ENCODE results near the gene SLC22A3. TPM values are rescaled to one million over a fixed set of nuclear protein-coding genes. Genes with fewer than 3 reads are reported as not detected.
"Not testable (repeated sequence)": the region's sequence is repeated elsewhere in the genome, so short reads cannot be mapped to it uniquely, and the experiment has no call there.

The SLC22A3 gene
- total RNA-seq, 2 experiments from 2014 or later: not detected

DNA sequence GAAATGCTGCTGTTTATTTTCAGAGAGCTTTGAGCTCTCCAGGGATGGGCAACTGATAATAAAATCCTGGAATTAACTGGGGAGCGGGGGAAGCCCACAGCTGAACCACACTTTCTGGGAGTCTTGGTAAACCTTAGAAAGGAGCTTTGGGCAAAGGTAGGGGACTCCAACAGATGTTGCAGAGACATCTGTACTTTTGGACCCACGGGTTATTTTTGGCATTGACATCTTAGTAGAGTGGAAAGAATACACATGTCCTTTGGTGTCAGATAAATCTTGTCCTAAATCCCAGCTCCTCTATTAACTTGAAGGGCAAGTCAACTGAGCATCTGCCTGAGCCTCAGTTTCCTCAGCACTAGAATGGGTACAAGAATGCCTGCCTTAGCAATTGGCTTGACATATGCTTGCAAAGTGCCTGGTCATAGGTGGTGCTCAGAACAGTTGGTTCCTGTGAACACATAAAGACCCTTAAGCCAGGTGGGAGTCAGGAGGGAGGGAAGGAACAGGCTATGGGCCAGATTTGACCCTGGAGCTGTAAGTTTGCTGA, 5.8 kb downstream of the SLC22A3 start:
- no peak for DNase-seq
- no peak overlapping the region for H3K4me3 Mint-ChIP-seq
- no peak overlapping the region for H3K27ac Mint-ChIP-seq
- H3K36me3 Mint-ChIP-seq: no peaks in the 10 kb centered on the region
- H3K4me1 Mint-ChIP-seq: peaks cover 2% of the 10 kb centered on the region
- no peaks in the 10 kb centered on the region for H3K9me3 Mint-ChIP-seq
- peaks cover 49% of the 10 kb centered on the region for H3K27me3 Mint-ChIP-seq

GRCh38 chr6:160355001-160355400, 6.8 kb downstream of the SLC22A3 start:
- Mint-ChIP-seq H3K27me3 (peaks cover 42% of the 10 kb centered on the region), H3K4me3 (no peak overlapping the region), H3K27ac (no peak overlapping the region), H3K9me3 (no peaks in the 10 kb centered on the region), H3K36me3 (no peaks in the 10 kb centered on the region), H3K4me1 (no peaks in the 10 kb centered on the region)
- DNase-seq: no peak

DNA sequence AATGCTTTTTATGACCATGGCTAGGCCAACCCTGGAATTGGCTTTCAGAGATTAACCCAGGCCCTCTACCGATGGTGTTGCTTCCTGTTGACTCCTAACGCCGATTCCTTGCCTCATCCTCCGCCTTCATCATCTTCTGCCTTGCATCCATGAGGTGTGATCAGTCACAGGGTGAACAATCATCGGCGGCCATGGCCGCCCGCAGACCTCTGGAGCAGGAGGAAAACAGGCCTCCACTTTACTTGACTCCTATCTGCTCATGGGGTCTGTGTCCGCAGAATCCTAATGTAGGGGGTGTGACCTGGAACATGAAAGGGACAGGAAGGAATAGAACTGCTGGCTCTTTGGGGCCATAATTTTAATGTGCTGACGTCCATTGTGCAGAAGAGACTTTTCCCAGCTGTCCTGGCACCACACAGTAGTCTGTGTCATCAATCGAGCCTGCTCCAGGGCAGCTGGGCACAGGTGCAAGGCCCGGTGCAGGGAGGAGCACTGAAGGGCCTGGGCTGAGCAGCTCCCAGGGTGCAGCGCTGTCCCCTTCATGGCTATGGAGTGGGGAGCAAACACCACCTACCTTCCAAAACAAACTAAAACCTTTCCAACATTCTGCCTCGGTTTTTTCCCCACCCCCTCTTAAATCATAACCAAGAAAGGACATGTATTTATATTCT, 8.0 kb downstream of the SLC22A3 start:
- Mint-ChIP-seq H3K36me3 (no peaks in the 10 kb centered on the region), H3K27ac (no peak overlapping the region), H3K4me3 (no peak overlapping the region), H3K27me3 (peaks cover 34% of the 10 kb centered on the region), H3K4me1 (no peaks in the 10 kb centered on the region), H3K9me3 (no peaks in the 10 kb centered on the region)
- DNase-seq: no peak

GRCh38 chr6:160357088-160357487, 8.9 kb downstream of the SLC22A3 start:
- DNase-seq: no peak
- peaks cover 37% of the 10 kb centered on the region for H3K27me3 Mint-ChIP-seq
- H3K36me3 Mint-ChIP-seq: no peaks in the 10 kb centered on the region
- H3K9me3 Mint-ChIP-seq: no peaks in the 10 kb centered on the region
- no peaks in the 10 kb centered on the region for H3K4me1 Mint-ChIP-seq
- H3K4me3 Mint-ChIP-seq: no peak overlapping the region
- H3K27ac Mint-ChIP-seq: no peak overlapping the region

DNA sequence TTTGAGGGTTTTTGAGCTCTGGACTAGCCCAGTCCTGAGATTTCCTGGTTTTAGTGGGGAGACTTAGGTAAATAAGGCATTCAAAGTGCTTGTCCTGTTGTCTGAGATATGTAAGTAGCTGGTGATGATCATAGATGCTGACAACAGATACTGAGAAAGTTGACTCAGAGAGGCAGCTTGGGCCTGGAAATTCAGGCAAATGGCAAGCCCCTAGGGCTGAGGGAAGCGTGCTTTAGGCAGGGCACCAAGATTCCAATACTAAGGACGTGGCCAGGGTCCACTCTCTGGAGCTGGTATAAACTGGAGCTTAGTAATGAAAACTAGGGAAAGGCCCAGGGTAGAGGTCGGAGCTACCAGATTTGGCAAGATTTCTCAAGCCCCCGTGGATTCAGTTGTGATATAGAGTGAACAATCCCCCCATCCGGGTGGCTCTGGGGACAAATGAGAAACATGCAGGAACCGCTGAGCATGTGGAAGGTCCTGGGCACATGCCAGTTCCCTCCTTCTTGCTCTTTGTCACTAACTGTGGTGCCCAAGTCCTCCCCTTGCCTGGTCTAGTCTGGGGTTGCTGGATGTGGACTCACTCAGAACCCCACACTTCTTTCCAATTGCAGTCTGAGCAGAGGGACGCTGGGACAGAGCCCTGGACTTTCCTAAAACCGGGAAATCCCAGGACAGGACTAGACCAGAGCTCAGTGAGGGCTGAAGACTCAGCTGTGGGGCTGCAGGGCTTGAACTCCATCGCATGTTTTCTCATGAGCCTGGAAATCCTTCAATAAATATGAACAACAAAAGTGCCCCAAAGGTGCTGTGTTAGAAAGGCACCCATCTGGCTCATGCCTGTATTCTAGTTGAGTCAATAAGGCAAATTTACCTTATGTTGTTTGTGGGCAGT, 10.3 kb downstream of the SLC22A3 start:
- Mint-ChIP-seq H3K27ac (no peak overlapping the region), H3K36me3 (no peaks in the 10 kb centered on the region), H3K4me3 (no peak overlapping the region), H3K9me3 (no peaks in the 10 kb centered on the region), H3K4me1 (no peaks in the 10 kb centered on the region), H3K27me3 (peaks cover 37% of the 10 kb centered on the region)
- DNase-seq: no peak

GRCh38 chr6:160360955-160361354, 12.8 kb downstream of the SLC22A3 start:
- Mint-ChIP-seq H3K4me1 (no peaks in the 10 kb centered on the region), H3K27me3 (peaks cover 24% of the 10 kb centered on the region), H3K36me3 (no peaks in the 10 kb centered on the region), H3K9me3 (no peaks in the 10 kb centered on the region), H3K27ac (no peak overlapping the region), H3K4me3 (no peak overlapping the region)
- DNase-seq: no peak

- Mint-ChIP-seq H3K4me1 (no peaks in the 10 kb centered on the region), H3K27me3 (peaks cover 16% of the 10 kb centered on the region), H3K9me3 (no peaks in the 10 kb centered on the region), H3K4me3 (no peak overlapping the region), H3K27ac (no peak overlapping the region), H3K36me3 (no peaks in the 10 kb centered on the region)
- no peak for DNase-seq
Measured at GRCh38 chr6:160362556-160362955, 14.4 kb downstream of the SLC22A3 start.

DNA sequence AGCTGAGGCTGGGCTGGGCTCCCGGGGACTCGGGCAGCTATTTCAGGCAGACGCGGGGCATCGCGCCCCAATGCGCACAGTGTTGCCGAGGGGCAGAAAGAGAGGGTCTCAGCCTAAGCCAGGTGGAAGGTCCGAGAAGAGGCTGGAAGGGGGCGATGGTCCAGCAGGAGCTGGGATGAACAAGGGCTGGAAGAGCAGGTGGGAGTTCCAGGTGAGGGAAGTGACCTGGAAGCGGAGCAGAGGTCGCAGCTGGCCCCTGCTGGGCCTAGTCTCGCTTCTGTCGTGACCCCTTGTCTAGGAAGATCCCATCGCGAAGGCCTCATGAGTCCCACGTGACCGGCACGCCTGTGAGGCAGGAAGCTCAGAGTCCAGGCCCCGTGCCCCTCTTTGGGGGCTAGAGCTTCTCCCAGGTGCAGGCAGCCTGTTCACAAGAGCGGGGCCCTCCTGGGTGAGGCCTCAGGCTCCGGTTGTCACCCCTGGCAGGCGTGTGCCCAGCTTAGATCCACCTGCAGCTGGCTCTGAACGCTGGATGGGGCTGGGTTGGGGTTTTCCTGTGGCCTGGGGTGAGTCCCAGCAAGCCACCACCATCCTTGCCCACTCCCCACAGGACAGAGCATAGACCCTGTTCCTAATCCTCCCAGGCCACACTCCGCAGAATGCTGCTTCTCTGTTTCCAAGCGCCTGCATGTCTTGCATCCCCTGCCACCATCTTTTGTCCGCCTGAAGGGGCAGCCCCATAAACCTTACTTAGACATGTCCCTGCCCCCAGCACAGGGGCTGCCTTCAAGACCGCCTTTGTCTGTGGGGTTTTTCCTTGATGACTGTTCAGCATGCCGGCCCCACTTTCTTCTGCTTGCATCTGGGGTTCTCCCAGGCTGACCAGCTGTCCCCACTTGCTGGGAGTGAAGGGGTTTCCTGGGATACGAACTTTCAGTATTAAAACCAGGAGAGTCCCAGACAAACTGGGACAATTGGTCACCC, 15.1 kb downstream of the SLC22A3 start:
- Mint-ChIP-seq H3K27me3 (peaks cover 16% of the 10 kb centered on the region), H3K4me3 (no peak overlapping the region), H3K36me3 (no peaks in the 10 kb centered on the region), H3K9me3 (no peaks in the 10 kb centered on the region), H3K4me1 (no peaks in the 10 kb centered on the region), H3K27ac (no peak overlapping the region)
- no peak for DNase-seq

GRCh38 chr6:160365117-160365516, 16.9 kb downstream of the SLC22A3 start:
- Mint-ChIP-seq H3K4me1 (no peaks in the 10 kb centered on the region), H3K9me3 (no peaks in the 10 kb centered on the region), H3K27ac (no peak overlapping the region), H3K27me3 (peaks cover 16% of the 10 kb centered on the region), H3K36me3 (no peaks in the 10 kb centered on the region), H3K4me3 (no peak overlapping the region)
- no peak for DNase-seq

DNA sequence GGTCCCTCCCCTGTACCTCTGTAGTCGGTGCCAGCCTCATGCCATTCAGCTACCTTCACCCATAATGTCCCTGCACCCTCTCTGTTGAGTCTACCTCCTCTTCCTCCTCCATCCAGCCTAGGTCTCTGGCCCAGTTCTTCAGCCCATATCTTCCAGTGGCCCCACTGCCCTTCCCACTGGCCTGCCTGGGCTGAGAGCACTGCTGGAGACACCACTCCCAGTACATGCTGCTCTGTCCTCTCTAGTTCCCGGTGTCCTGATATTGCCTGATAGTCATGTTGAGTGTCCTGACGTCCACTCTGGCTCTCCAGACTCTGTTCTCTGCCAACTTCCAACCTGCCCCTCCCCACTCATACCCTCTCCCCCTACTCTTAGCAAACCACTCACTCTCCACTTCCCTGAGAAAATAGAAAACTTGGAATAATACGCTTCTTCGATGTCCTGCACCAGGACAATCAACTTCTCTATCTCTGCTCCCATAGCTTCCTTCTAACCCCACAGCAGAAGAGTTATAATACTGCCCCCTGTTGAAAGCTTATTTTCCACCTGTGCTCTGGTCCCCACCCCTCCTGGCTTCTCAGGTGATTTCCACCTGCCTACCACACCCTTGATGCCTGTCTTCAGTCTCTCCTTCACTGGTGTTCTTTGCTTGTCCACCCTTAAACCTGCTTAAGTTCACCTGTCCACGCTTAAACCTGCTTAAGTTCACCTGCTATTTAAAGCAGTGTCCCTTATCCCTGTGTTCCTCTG, 19.8 kb downstream of the SLC22A3 start:
- Mint-ChIP-seq H3K27ac (no peak overlapping the region), H3K27me3 (peaks cover 18% of the 10 kb centered on the region), H3K36me3 (no peaks in the 10 kb centered on the region), H3K9me3 (no peaks in the 10 kb centered on the region), H3K4me1 (no peaks in the 10 kb centered on the region), H3K4me3 (no peak overlapping the region)
- DNase-seq: no peak

- DNase-seq: no peak
- Mint-ChIP-seq H3K9me3 (no peaks in the 10 kb centered on the region), H3K4me3 (no peak overlapping the region), H3K36me3 (no peaks in the 10 kb centered on the region), H3K27ac (no peak overlapping the region), H3K27me3 (peaks cover 25% of the 10 kb centered on the region), H3K4me1 (no peaks in the 10 kb centered on the region)
Measured at GRCh38 chr6:160368670-160369069, 20.5 kb downstream of the SLC22A3 start.

GRCh38 chr6:160373601-160374000, 25.4 kb downstream of the SLC22A3 start:
- not testable (repeated sequence) for H3K4me3 Mint-ChIP-seq, H3K27ac Mint-ChIP-seq, DNase-seq, H3K9me3 Mint-ChIP-seq, H3K4me1 Mint-ChIP-seq, H3K36me3 Mint-ChIP-seq
- peaks cover 42% of the 10 kb centered on the region for H3K27me3 Mint-ChIP-seq

- no peak overlapping the region for H3K4me3 Mint-ChIP-seq
Measured at GRCh38 chr6:160374836-160375560, 26.8 kb downstream of the SLC22A3 start.

GRCh38 chr6:160375561-160375949, 27.4 kb downstream of the SLC22A3 start:
- no peaks in the 10 kb centered on the region for H3K9me3 Mint-ChIP-seq
- no peak overlapping the region for H3K4me3 Mint-ChIP-seq
- no peak for DNase-seq
- H3K27ac Mint-ChIP-seq: no peak overlapping the region
- H3K4me1 Mint-ChIP-seq: no peaks in the 10 kb centered on the region
- peaks cover 47% of the 10 kb centered on the region for H3K27me3 Mint-ChIP-seq
- H3K36me3 Mint-ChIP-seq: no peaks in the 10 kb centered on the region

More at GRCh38 chr6:160374836-160375560, 26.8 kb downstream of the SLC22A3 start:
- Mint-ChIP-seq H3K4me1 (no peaks in the 10 kb centered on the region), H3K27ac (no peak overlapping the region), H3K27me3 (peaks cover 47% of the 10 kb centered on the region), H3K9me3 (no peaks in the 10 kb centered on the region), H3K36me3 (no peaks in the 10 kb centered on the region)
- DNase-seq: no peak
